GM19351 (cell line): Measurements from ENCODE around the gene LAMA5.

Source experiments
- ATAC-seq: cut with Tn5 transposase; IDR thresholded peaks from one replicate; pipeline ENCODE4 v1.9.1; 2021; ENCODE audit warnings: mild to moderate bottlenecking, moderate library complexity; ENCODE audit not compliant: unreplicated experiment

Gene LAMA5

DNA sequence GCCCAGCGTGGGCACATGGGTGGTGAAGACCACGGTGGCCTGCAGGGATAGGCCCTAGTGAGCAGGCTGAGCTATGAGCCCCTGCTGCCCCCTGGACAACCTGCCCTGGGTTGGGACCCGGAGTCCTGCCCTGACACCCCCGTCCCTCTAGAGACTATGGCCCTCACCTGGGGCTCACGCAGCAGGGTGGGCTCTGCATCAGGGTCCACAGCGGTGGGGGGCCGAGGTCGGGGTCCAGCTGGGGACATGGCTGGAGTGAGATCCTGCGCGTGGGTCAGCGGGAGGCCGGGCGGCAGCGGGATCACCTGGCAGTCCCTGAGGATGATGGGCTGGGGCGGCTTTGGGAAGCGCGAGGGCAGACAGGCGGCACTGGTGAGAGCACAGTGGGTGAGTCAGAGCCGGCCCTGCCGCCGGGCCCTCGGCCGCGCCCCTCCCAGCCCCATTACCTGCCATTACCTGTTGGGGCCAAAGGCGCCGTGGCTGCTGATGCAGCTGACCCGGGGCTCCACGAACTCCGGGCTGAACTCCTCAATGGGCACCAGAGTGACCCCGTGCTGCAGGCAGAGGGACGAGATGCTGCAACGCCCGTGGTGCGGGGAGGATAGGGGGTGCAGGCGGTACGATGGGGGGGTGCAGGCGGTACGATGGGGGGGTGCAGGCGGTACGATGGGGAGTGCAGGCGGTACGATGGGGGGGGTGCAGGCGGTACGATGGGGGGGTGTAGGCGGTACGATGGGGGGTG is 36.4 kb downstream of the LAMA5 start:
- ATAC-seq = no peak

GRCh38 chr20:62329389-62330377 is 37.4 kb downstream of the LAMA5 start:
- ATAC-seq = no peak

DNA sequence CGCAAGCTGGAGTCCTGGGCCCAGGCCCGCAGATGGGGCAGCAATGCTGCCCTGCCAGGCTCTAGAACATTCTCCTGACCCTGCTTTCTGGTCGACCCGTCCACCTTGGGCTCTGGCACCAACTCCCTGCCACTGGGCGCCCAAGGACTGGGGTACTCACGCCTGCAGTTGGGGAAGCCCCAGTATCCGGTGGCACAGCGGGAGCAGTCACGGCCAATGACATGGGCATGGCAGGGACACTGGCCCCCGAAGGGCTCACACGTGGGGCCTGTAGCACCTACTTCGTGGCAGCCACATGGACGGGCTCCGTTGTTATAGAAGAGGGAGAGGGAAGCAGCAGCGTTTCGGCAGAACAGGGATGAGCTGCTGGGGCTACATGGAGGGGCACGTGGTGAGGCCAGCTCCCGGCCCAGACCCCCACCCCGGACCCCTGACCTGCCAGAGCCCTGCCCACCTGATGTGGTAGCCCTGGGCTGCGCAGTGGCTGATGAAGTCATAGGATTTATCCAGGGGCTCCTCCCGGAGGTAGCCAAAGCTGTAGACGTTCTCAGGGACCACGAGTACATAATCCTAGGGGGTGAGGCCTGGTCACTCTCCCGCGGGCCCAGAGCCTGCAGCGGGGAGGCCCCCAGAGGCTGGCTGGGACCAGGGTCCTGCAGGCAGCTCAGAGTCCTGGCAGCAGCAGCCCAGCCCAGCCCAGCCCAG is 38.3 kb downstream of the LAMA5 start:
- no peak for ATAC-seq

DNA sequence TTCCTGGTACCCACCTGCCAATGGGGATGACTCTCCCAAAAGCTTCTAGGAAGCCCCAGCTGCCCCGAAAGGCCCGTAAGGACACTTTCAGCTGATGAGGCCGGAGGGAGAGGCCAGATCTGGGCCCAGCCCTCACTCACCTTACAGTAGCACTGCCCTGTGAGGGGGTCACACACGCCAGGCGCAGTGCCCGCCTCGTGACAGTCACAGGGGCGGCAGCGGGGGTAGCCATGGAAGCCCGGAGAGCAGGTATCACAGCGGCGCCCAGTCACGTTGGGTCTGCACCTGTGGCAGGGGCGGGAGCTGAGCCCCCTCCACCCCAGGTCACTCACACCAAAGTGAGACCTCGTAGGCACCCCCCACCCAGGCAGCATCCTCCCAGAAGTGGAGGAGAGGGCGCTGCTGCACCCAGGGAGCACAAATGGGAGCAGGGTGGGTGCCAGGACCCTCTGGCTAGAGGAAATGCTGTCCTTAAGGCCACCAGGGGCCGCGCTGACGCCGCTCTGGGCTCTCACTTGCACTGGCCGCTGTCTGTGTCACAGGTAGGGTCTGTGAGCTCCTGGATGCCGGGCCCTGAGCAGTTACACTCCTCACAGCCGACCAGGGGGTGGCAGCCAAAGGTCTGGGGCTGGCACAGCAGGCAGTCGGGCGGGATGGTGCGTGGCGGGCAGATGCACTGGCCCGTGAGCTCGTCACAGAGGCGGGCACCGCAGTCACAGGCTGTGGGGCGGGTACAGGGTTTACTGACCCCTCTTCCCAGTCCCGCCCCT is 39.2 kb downstream of the LAMA5 start:
- ATAC-seq = no peak

- ATAC-seq = no peak
Observed at GRCh38 chr20:62326959-62327725, 40.0 kb downstream of the LAMA5 start.

- ATAC-seq = no peak
Observed at GRCh38 chr20:62326559-62326958, 40.6 kb downstream of the LAMA5 start.

GRCh38 chr20:62325172-62325905 is 41.8 kb downstream of the LAMA5 start:
- ATAC-seq = no peak

GRCh38 chr20:62323980-62324906 is 42.9 kb downstream of the LAMA5 start:
- no peak for ATAC-seq

DNA sequence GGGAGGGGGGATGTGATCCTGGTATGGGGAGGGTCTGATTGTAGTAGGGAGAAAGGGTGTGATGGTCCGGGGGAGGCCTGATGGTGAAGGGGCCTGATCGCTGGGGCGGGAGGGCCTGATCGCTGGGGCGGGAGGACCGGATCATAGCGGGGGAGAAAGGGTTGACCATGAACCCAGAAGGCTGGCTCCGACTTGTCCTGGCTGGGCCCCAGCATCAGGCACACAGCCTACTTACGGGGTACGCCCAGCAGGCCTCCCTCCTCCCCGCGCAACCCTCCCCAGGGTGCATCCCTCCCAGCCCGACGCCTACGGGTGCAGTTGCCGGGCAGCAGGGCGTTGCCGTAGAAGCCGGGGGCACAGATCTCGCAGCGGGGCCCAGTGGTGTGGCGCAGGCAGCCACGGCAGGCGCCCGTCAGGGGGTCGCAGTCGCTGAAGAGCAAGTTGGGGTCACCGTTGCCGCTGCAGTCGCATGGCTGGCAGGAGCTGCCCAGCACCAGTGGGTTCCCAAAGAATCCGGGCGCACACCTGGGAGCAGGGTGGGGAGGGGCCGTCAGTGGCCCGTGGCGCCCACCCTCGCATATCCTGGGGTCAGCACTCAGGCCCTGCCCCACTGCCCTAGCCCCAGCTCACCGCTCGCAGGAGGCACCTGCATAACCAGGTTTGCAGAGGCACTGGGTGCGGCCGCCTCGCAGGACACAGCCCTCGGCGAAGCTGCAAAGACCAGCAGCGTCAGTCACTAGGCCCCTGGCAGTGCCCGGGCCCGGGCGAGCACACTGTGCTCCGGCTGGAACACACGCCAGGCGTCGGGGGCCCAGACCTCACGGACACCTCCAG is 43.7 kb downstream of the LAMA5 start:
- no peak for ATAC-seq

- ATAC-seq = no peak
Observed at GRCh38 chr20:62322492-62323041, 44.5 kb downstream of the LAMA5 start.

DNA sequence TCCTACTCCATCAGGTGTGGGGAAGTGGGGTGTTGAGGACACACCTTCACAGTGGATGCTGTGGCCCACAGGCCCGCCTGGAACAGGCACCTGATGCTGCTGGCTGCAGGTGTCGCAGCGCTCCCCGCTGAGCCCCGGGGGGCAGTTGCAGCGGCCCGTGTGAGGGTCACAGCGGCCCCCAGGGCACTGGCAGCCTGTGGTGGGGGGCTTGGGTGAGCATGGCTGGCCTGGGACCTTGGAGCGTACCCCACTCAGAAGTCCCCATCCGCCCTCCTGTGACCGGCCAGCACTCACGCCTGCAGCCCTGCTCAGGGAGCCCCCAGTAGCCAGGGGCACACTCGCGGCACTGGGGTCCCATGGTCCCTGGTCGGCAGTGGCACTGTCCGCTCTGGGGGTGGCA is 45.1 kb downstream of the LAMA5 start:
- ATAC-seq = no peak

GRCh38 chr20:62321521-62321948 is 45.6 kb downstream of the LAMA5 start:
- ATAC-seq = no peak

DNA sequence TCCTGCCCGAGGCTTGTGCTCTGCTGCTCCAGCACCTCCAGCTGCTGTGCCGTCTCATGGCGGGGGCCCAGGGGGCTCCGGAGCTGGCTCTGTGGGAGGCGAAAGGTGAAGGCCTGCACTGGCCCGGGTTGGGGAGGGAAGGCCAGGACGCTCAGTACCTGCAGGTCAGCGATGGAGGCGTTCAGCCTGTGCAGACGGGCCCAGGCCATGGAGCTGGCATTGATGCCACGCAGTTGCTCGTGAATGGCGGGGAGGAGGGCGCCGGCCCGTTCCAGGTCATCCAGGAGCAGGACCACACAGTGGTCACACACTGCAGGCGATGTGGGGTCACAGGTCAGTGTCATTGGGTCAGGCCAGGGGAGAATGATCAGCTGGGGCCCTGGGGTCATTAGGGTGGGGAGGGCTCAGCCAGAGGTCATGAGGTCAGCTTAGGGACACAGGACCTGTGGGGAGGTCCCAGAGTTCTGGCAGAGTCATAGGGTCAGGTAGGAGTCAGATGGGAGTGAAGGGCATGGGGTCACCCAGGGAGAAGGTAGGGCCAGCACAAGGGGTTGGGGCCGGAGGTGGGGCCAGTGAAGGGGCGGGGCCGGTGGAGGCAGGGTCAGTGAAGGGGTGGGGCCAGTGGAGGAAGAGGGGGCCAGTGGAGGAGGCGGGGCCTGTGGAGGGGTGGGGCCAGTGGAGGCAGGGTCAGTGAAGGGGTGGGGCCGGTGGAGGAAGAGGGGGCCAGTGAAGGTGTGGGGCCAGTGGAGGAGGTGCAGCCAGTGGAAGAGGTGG is 46.3 kb downstream of the LAMA5 start:
- ATAC-seq = no peak

DNA sequence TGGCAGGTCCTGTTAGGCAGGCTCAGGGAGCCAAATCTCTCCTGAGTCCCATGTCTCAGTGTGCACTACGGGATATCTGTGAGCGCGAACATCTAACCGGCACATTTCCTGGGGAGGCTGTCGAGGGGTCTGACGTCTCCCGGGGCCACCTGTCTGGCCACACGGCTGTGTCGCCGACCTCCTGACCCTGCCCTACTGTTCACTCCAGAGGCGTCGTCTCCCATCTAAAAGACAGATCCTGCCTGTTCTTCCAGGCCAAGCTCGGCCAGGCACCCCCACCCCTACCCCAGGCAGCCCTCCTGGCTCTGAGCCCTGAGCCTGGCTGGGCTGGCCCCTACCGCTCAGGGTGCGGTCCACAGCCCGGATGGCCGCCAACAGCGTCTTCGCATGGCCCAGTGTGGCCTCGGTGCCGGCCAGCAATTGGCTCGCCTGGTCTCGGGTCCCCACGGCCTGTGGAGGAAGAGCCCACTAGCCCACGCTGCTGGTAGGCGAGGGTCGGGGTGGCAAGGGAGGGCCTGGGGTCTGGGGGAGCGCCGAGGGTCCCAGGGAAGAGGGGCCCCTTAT is 47.7 kb downstream of the LAMA5 start:
- ATAC-seq = no peak

- no peak for ATAC-seq
Observed at GRCh38 chr20:62318400-62319345, 48.4 kb downstream of the LAMA5 start.
